Osteoblast (primary cell): Measurements from ENCODE around the gene FBXL2. TPM values are rescaled to one million over a fixed set of nuclear protein-coding genes. Genes with fewer than 3 reads are reported as not detected.

Source experiments
- DNase-seq: peaks from one replicate; pipeline ENCODE4 v3.0.0; 2011; ENCODE audit warnings: low spot score, mixed read lengths; ENCODE audit not compliant: insufficient read length; ENCODE audit errors: missing footprints
- H2AFZ ChIP-seq: 2 replicates; pipeline ENCODE4 v1.6.0; 2011; ENCODE audit warnings: mild to moderate bottlenecking, low read length
- H3K27ac ChIP-seq: 2 replicates; pipeline ENCODE4 v1.5.1; 2011; ENCODE audit warnings: mild to moderate bottlenecking, low read depth, low read length, moderate library complexity
- H3K27me3 ChIP-seq: 2 replicates; pipeline ENCODE4 v1.6.0; 2012; ENCODE audit warnings: mild to moderate bottlenecking, control low read depth, inconsistent platforms, low read length, moderate library complexity; ENCODE audit not compliant: insufficient read depth
- H3K36me3 ChIP-seq: 2 replicates; pipeline ENCODE4 v1.5.1; 2011; ENCODE audit warnings: mild to moderate bottlenecking, low read length, control low read depth, moderate library complexity; ENCODE audit not compliant: insufficient read depth
- H3K4me1 ChIP-seq: 2 replicates; pipeline ENCODE4 v1.5.1; 2011; ENCODE audit warnings: mild to moderate bottlenecking, low read length, control low read depth, moderate library complexity; ENCODE audit not compliant: insufficient read depth
- H3K4me2 ChIP-seq: 2 replicates; pipeline ENCODE4 v1.6.0; 2011; ENCODE audit warnings: mild to moderate bottlenecking, low read length; ENCODE audit not compliant: insufficient read depth
- H3K4me3 ChIP-seq: fragments of 200-600 bp; sonication (generic); 3 replicates; pipeline ENCODE4 v1.5.1; 2012; ENCODE audit warnings: mild to moderate bottlenecking, low read length, inconsistent platforms; ENCODE audit not compliant: insufficient read depth
- H3K79me2 ChIP-seq: 2 replicates; pipeline ENCODE4 v1.6.0; 2012; ENCODE audit warnings: mild to moderate bottlenecking, low read length, control low read depth, inconsistent platforms; ENCODE audit not compliant: insufficient read depth
- H3K9me3 ChIP-seq: 2 replicates; pipeline ENCODE4 v1.5.1; 2011; ENCODE audit warnings: low read depth, low read length, control low read depth
- H4K20me1 ChIP-seq: 2 replicates; pipeline ENCODE4 v1.6.0; 2012; ENCODE audit warnings: mild to moderate bottlenecking, low read length, control low read depth; ENCODE audit not compliant: insufficient read depth
- CTCF ChIP-seq: IDR thresholded peaks from 2 replicates; pipeline ENCODE4 v1.5.1; 2011; ENCODE audit warnings: mild to moderate bottlenecking, low read depth, low read length, moderate library complexity; ENCODE audit errors: extremely low read depth
- total RNA-seq: library from RNA; depleted of rRNA; stranded (reverse); fragments of >200 nt; gene quantifications from 2 replicates; pipeline ENCODE4 v1.2.3, GENCODE V29; 2012

Gene FBXL2
- total RNA-seq, 1 donor, result 23.2 TPM

GRCh38 chr3:33383951-33384350 lies 106.7 kb downstream of the FBXL2 start:
- Histone ChIP-seq H3K9me3 (no peaks in the 10 kb centered on the region), H4K20me1 (peaks cover 3% of the 10 kb centered on the region), H3K4me3 (no peak overlapping the region), H2AFZ (no peak overlapping the region), H3K4me2 (no peak overlapping the region), H3K4me1 (peaks cover 14% of the 10 kb centered on the region), H3K79me2 (peaks cover 12% of the 10 kb centered on the region), H3K36me3 (peaks cover 64% of the 10 kb centered on the region), H3K27me3 (no peaks in the 10 kb centered on the region), H3K27ac (no peak overlapping the region)
- no peak for TF ChIP-seq CTCF
- DNase-seq, result no peak

GRCh38 chr3:33385423-33385822 lies 108.2 kb downstream of the FBXL2 start:
- Histone ChIP-seq H3K36me3 (peaks cover 70% of the 10 kb centered on the region), H3K9me3 (no peaks in the 10 kb centered on the region), H4K20me1 (peaks cover 3% of the 10 kb centered on the region), H3K4me3 (no peak overlapping the region), H3K4me1 (peaks cover 23% of the 10 kb centered on the region), H3K79me2 (peaks cover 12% of the 10 kb centered on the region), H3K27ac (no peak overlapping the region), H3K4me2 (no peak overlapping the region), H3K27me3 (no peaks in the 10 kb centered on the region), H2AFZ (no peak overlapping the region)
- DNase-seq, result no peak
- TF ChIP-seq CTCF, result no peak

- no peak overlapping the region for H3K4me2 ChIP-seq
- H2AFZ ChIP-seq, result no peak overlapping the region
- no peaks in the 10 kb centered on the region for H3K9me3 ChIP-seq
- peaks cover 31% of the 10 kb centered on the region for H3K4me1 ChIP-seq
- no peak for TF ChIP-seq CTCF
- peak overlapping the region; percentile 7 for H3K27ac ChIP-seq
- H3K27me3 ChIP-seq, result no peaks in the 10 kb centered on the region
- H3K4me3 ChIP-seq, result no peak overlapping the region
- peaks cover 16% of the 10 kb centered on the region for H3K79me2 ChIP-seq
- peaks cover 82% of the 10 kb centered on the region for H3K36me3 ChIP-seq
- peaks cover 3% of the 10 kb centered on the region for H4K20me1 ChIP-seq
- DNase-seq, result no peak
Measured at GRCh38 chr3:33386631-33387030, 109.4 kb downstream of the FBXL2 start.

- peaks cover 80% of the 10 kb centered on the region for H3K36me3 ChIP-seq
- TF ChIP-seq CTCF, result no peak
- H2AFZ ChIP-seq, result no peak overlapping the region
- peaks cover 3% of the 10 kb centered on the region for H4K20me1 ChIP-seq
- H3K4me3 ChIP-seq, result no peak overlapping the region
- H3K27ac ChIP-seq, result peak overlapping the region; percentile 40
- peaks cover 47% of the 10 kb centered on the region for H3K4me1 ChIP-seq
- H3K9me3 ChIP-seq, result no peaks in the 10 kb centered on the region
- no peak overlapping the region for H3K4me2 ChIP-seq
- no peak for DNase-seq
- H3K27me3 ChIP-seq, result no peaks in the 10 kb centered on the region
- H3K79me2 ChIP-seq, result peaks cover 21% of the 10 kb centered on the region
Measured at GRCh38 chr3:33388374-33389100, 111.3 kb downstream of the FBXL2 start.
